PC-3 (cell line): ENCODE data around the gene ZNF831. TPM values are rescaled to one million over a fixed set of nuclear protein-coding genes. Genes with fewer than 3 reads are reported as not detected.

Experiments
- ATAC-seq: fragments of 200-7000 bp; cut with Tn5 transposase; 2 replicates; pipeline ENCODE4 v1.9.1; 2020; ENCODE audit warnings: mild to moderate bottlenecking, moderate library complexity
- BruUV-seq: library from RNA; stranded (reverse); fragments of 400-500 nt; replicated peaks from 2 replicates; lab custom pipeline; 2021; lab: Mats Ljungman, UMichigan
- CTCF ChIA-PET: fragments of 300-600 bp; sonication (Branson Sonifier 250); formaldehyde crosslinking; loops from one replicate; lab custom pipeline; 2022; ENCODE audit warnings: antibody characterized with exemption; lab: Charles Lee
- POLR2A ChIA-PET: fragments of 300-600 bp; sonication (Branson Sonifier 250); formaldehyde crosslinking; loops from one replicate; lab custom pipeline; 2022; ENCODE audit warnings: antibody characterized with exemption; ENCODE audit not compliant: unreplicated experiment; lab: Charles Lee
- DNase-seq: peaks from one replicate; pipeline ENCODE4 v3.0.0-alpha.2; 2015
- H2AFZ ChIP-seq: fragments of 300-600 bp; sonication (generic); 2 replicates; pipeline ENCODE4 v1.6.0; 2016; ENCODE audit warnings: antibody characterized with exemption, low read length
- H3F3A ChIP-seq: fragments of 300-600 bp; sonication (generic); one replicate; pipeline ENCODE4 v1.6.0; 2017; ENCODE audit warnings: antibody characterized with exemption, low read length, control low read depth, mild to moderate bottlenecking; ENCODE audit not compliant: unreplicated experiment
- H3K27ac ChIP-seq: fragments of 300-600 bp; sonication (generic); 2 replicates; pipeline ENCODE4 v1.5.1; 2016; ENCODE audit warnings: mild to moderate bottlenecking, low read length
- H3K27me3 ChIP-seq: fragments of 300-600 bp; sonication (generic); 2 replicates; pipeline ENCODE4 v1.6.1; 2016; ENCODE audit warnings: low read length, mixed read lengths
- H3K36me3 ChIP-seq: fragments of 300-600 bp; sonication (generic); 2 replicates; pipeline ENCODE4 v1.6.1; 2016; ENCODE audit warnings: low read depth, mixed run types, low read length, mixed read lengths
- H3K4me1 ChIP-seq: fragments of 300-600 bp; sonication (generic); 2 replicates; pipeline ENCODE4 v1.5.1; 2016; ENCODE audit warnings: low read length; ENCODE audit not compliant: insufficient read depth
- H3K4me2 ChIP-seq: fragments of 300-600 bp; sonication (generic); 2 replicates; pipeline ENCODE4 v1.6.0; 2016; ENCODE audit warnings: low read length
- H3K4me3 ChIP-seq: fragments of 300-600 bp; sonication (generic); 2 replicates; pipeline ENCODE4 v1.5.1; 2016; ENCODE audit warnings: mild to moderate bottlenecking, low read length, mixed read lengths
- H3K79me2 ChIP-seq: fragments of 300-600 bp; sonication (generic); 2 replicates; pipeline ENCODE4 v1.6.1; 2017; ENCODE audit warnings: low read length, mixed read lengths
- H3K9ac ChIP-seq: fragments of 300-600 bp; sonication (generic); 2 replicates; pipeline ENCODE4 v1.6.0; 2016; ENCODE audit warnings: mild to moderate bottlenecking, low read length
- H3K9me2 ChIP-seq: fragments of 300-600 bp; sonication (generic); replicated peaks from 2 replicates; pipeline ENCODE4 v1.6.1; 2016; ENCODE audit warnings: mixed run types, low read length, mixed read lengths
- H3K9me3 ChIP-seq: fragments of 300-600 bp; sonication (generic); 2 replicates; pipeline ENCODE4 v1.6.1; 2016; ENCODE audit warnings: low read length, mixed read lengths
- H4K20me1 ChIP-seq: fragments of 300-600 bp; sonication (generic); 2 replicates; pipeline ENCODE4 v1.6.1; 2016; ENCODE audit warnings: low read length, mixed read lengths
- CTCF ChIP-seq: fragments of 300-600 bp; sonication (generic); conservative IDR thresholded peaks from 2 replicates; pipeline ENCODE4 v1.5.1; 2017; ENCODE audit warnings: antibody characterized with exemption, low read depth, mild to moderate bottlenecking, low read length
- EZH2 ChIP-seq: fragments of 300-600 bp; sonication (generic); IDR thresholded peaks from one replicate; pipeline ENCODE4 v1.6.1; 2017; ENCODE audit warnings: antibody characterized with exemption, mild to moderate bottlenecking, low read length; ENCODE audit not compliant: unreplicated experiment
- EZH2phosphoT487 ChIP-seq: fragments of 300-600 bp; sonication (generic); IDR thresholded peaks from 2 replicates; pipeline ENCODE4 v1.6.1; 2018; ENCODE audit warnings: mild to moderate bottlenecking, antibody characterized with exemption, low read length, borderline replicate concordance
- intact Hi-C: fragments of 100-400 bp; cut with micrococcal nuclease; formaldehyde crosslinking; loops from 2 replicates; pipeline ENCODE4 v1.9.0; 2023
- total RNA-seq: library from RNA; depleted of rRNA; stranded (reverse); fragments of >200 nt; gene quantifications from 2 replicates; pipeline ENCODE4 v1.2.3, GENCODE V29; 2014

The ZNF831 gene
- total RNA-seq, 1 experiment from 2014 or later = not detected

- CTCF ChIA-PET = no interaction called here
Observed at GRCh38 chr20:59253325-59253724, 89.7 kb downstream of the ZNF831 start.

GRCh38 chr20:59253779-59254319, 90.2 kb downstream of the ZNF831 start:
- CTCF ChIA-PET = no interaction called here
- DNase-seq = peak; percentile 14

More at GRCh38 chr20:59253325-59253724, 89.7 kb downstream of the ZNF831 start:
- no peaks in the 10 kb centered on the region for H3K9me2 ChIP-seq
- no peaks in the 10 kb centered on the region for H3K4me1 ChIP-seq
- H3K27ac ChIP-seq = no peak overlapping the region
- no TSS peak for BruUV-seq
- no peak for ATAC-seq
- H3K9me3 ChIP-seq = no peaks in the 10 kb centered on the region
- intact Hi-C loops = no loop called here
- H3K4me2 ChIP-seq = no peak overlapping the region
- H3K79me2 ChIP-seq = no peaks in the 10 kb centered on the region
- no peak overlapping the region for H3K4me3 ChIP-seq
- no peaks in the 10 kb centered on the region for H3F3A ChIP-seq
- no peaks in the 10 kb centered on the region for H4K20me1 ChIP-seq
- H2AFZ ChIP-seq = no peak overlapping the region
- no peak for DNase-seq
- H3K27me3 ChIP-seq = peaks cover 96% of the 10 kb centered on the region
- TF ChIP-seq CTCF (no peak), EZH2phosphoT487 (no peak), EZH2 (no peak)
- no peak overlapping the region for H3K9ac ChIP-seq
- H3K36me3 ChIP-seq = no peaks in the 10 kb centered on the region
- POLR2A ChIA-PET = no interaction called here

More at GRCh38 chr20:59253779-59254319, 90.2 kb downstream of the ZNF831 start:
- H3K36me3 ChIP-seq = no peaks in the 10 kb centered on the region
- no peak overlapping the region for H3K27ac ChIP-seq
- no peaks in the 10 kb centered on the region for H3F3A ChIP-seq
- peaks cover 95% of the 10 kb centered on the region for H3K27me3 ChIP-seq
- no peaks in the 10 kb centered on the region for H4K20me1 ChIP-seq
- H3K9me2 ChIP-seq = no peaks in the 10 kb centered on the region
- H3K4me3 ChIP-seq = no peak overlapping the region
- no peaks in the 10 kb centered on the region for H3K4me1 ChIP-seq
- H3K79me2 ChIP-seq = no peaks in the 10 kb centered on the region
- TF ChIP-seq EZH2phosphoT487 (no peak), CTCF (peak; percentile 40; the same call in 1 of the 2 replicates)
- intact Hi-C loops = no loop called here
- no peak overlapping the region for H3K4me2 ChIP-seq
- POLR2A ChIA-PET = no interaction called here
- no peak for ATAC-seq
- no peak overlapping the region for H3K9ac ChIP-seq
- no peaks in the 10 kb centered on the region for H3K9me3 ChIP-seq
- no TSS peak for BruUV-seq
- H2AFZ ChIP-seq = no peak overlapping the region
